ENCODE results near the gene POLA2. TPM values are rescaled to one million over a fixed set of nuclear protein-coding genes. Genes with fewer than 3 reads are reported as not detected.

Gene POLA2
- total RNA-seq, 2 donors from 2014 or later, result 5.9 to 28.0 TPM

DNA sequence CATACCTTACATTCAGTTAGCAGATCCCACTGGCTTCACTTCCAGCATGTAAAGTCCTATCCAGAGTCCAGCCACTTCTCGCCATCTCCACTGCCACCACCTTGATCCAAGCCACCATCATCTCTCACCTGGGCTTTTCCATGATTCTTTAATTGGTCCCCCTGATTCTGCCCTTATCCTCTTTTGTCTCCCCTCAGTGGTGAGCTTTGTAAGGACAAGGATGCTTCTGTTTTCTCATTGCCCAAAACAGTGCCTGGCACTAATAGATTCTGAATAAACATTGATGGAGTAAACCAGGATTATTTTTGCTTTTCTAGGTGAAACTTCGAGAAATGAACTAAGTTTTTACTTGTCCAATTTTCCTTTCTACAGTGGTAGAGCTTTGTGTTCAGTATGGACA lies 4.4 kb downstream of the POLA2 start:
- Histone ChIP-seq H3K27ac (no peak overlapping the region), H3K36me3 (peaks cover 4% of the 10 kb centered on the region), H3K4me1 (peaks cover 5% of the 10 kb centered on the region), H3K9me3 (no peaks in the 10 kb centered on the region), H3K27me3 (no peaks in the 10 kb centered on the region), H3K9ac (ENCODE audit: low read depth in 2 of 2, low read length in 2 of 2) (no peak overlapping the region), H3K4me3 (no peak overlapping the region)
- DNase-seq, result peak; percentile 37
- intact Hi-C loops (cut with DNase I), result no loop called here
- TF ChIP-seq, protein P1, sequence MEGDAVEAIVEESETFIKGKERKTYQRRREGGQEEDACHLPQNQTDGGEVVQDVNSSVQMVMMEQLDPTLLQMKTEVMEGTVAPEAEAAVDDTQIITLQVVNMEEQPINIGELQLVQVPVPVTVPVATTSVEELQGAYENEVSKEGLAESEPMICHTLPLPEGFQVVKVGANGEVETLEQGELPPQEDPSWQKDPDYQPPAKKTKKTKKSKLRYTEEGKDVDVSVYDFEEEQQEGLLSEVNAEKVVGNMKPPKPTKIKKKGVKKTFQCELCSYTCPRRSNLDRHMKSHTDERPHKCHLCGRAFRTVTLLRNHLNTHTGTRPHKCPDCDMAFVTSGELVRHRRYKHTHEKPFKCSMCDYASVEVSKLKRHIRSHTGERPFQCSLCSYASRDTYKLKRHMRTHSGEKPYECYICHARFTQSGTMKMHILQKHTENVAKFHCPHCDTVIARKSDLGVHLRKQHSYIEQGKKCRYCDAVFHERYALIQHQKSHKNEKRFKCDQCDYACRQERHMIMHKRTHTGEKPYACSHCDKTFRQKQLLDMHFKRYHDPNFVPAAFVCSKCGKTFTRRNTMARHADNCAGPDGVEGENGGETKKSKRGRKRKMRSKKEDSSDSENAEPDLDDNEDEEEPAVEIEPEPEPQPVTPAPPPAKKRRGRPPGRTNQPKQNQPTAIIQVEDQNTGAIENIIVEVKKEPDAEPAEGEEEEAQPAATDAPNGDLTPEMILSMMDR (IDR thresholded peaks at IDR 0.05), result no peak

DNA sequence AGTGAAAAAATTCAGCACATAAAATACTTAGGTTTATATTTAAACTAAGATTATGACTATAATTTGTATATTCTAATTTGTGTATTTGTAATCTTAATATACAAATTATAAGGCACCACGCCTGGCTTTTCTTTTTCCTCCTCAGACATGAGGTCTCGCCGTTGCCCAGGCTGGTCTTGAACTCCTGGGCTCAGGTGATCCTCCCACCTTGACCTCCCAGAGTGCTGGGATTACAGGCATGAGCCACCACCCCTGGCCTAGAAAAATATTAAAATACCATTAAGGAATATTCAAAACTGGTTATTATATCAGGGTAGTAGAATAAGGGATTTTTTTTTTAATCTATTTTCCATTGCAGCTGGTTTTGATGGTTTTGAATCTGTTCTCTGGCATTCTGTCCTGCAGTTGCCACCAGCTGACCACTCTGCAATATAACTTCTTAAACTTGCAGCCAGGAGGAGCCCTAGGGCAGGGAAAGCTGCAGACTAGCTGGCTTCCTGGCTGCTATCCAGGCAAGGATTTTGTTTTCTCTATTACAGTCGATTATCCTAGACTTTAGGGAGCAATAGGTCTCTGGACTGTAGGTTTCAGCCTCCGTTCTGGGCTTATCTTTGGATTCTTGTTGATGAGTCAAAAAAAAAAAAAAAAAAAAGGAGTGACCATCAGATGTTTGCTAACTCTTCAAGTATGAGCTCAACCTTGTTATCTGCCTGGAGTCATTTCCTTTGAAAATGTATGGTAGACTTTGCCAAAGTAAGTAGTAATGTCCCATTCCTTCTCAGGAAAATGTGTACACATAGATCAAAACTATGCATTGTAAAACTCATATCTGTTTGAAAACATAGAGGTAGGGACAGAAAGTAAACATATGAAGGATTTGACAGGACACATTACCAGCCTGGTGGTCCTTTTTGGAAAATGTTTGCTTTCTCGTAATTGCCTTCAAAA lies 13.2 kb downstream of the POLA2 start:
- H3K4me3 ChIP-seq, result no peak overlapping the region
- H3K27ac ChIP-seq, result peak overlapping the region; percentile 64
- peak; percentile 88 for DNase-seq
- peaks cover 4% of the 10 kb centered on the region for H3K36me3 ChIP-seq
- peak overlapping the region in 1 of 2 donors; percentile 29 for H3K9ac ChIP-seq (ENCODE audit: low read depth in 2 of 2, low read length in 2 of 2)
- no peaks in the 10 kb centered on the region for H3K27me3 ChIP-seq
- no peaks in the 10 kb centered on the region for H3K4me1 ChIP-seq
- TF ChIP-seq, protein P1 (IDR thresholded peaks at IDR 0.05), result peak; percentile 61
- no peaks in the 10 kb centered on the region for H3K9me3 ChIP-seq
- intact Hi-C loops (cut with DNase I), result loop anchor here (2.0 kb wide), 1 partner anchor 42 kb away; no protein-coding TSS in a partner anchor

DNA sequence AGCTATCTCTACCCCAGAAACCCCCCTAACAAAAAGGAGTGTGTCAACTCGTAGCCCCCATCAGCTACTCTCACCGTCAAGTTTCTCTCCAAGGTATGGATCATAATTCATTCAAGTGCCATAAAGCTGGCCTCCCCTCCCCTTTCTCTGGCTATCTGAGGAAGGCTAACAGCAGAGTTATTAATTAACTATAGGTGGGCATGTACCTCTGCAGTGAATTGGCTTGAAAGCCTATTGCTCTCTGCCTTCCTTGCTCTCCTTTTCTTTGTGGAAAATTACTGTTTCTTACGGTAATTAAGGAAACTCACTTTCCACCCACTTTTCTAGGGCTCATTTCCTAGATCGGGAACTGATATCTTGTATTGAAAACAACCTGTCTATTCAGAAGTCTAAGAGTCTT lies 14.1 kb downstream of the POLA2 start:
- no peak for DNase-seq
- Histone ChIP-seq H3K9ac (ENCODE audit: low read depth in 2 of 2, low read length in 2 of 2) (peak overlapping the region in 1 of 2 donors; percentile 29), H3K27me3 (no peaks in the 10 kb centered on the region), H3K9me3 (no peaks in the 10 kb centered on the region), H3K4me3 (no peak overlapping the region), H3K36me3 (peaks cover 2% of the 10 kb centered on the region), H3K27ac (peak overlapping the region; percentile 64), H3K4me1 (peaks cover 5% of the 10 kb centered on the region)
- intact Hi-C loops (cut with DNase I), result loop anchor here (2.0 kb wide), 2 partner anchors 41 to 53 kb away; no protein-coding TSS in a partner anchor
- TF ChIP-seq, protein P1 (IDR thresholded peaks at IDR 0.05), result no peak

DNA sequence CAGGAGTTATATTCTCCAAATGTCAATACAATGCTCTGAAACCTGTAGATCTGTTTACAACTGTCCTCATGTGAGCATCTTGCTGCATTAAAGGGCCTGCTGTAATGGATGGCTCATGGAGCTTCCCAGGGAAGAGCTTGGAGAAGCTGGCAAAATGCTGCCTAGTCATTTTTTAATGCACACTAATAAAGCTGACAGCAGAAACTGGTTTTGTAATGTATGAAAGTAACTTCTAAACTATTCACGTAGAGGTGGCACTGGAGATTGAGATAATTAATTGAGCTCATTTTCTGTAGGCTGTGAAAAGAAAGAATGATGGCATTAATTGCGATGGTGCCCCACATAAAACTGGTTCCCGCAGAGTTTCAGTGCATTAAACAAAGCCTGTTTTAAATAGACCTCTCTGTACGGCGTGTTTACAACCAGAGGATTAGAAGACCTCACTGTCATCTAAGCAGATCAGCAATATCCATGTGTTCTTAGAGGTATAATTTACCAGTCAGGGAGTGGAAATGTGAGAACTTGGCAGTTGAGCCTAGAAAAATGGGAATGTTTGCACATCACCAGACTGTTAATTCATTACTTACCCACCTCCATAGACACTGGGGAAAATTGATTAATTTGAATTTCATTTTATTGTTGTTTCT lies 16.0 kb downstream of the POLA2 start:
- H3K9ac ChIP-seq (ENCODE audit: low read depth in 2 of 2, low read length in 2 of 2), result no peak overlapping the region
- H3K36me3 ChIP-seq, result no peaks in the 10 kb centered on the region
- H3K27ac ChIP-seq, result no peak overlapping the region
- intact Hi-C loops (cut with DNase I), result loop anchor here (2.0 kb wide), 1 partner anchor 51 kb away; no protein-coding TSS in a partner anchor
- H3K4me1 ChIP-seq, result peaks cover 5% of the 10 kb centered on the region
- H3K9me3 ChIP-seq, result no peaks in the 10 kb centered on the region
- DNase-seq, result no peak
- no peak overlapping the region for H3K4me3 ChIP-seq
- TF ChIP-seq, protein P1 (IDR thresholded peaks at IDR 0.05), result no peak
- H3K27me3 ChIP-seq, result no peaks in the 10 kb centered on the region

DNA sequence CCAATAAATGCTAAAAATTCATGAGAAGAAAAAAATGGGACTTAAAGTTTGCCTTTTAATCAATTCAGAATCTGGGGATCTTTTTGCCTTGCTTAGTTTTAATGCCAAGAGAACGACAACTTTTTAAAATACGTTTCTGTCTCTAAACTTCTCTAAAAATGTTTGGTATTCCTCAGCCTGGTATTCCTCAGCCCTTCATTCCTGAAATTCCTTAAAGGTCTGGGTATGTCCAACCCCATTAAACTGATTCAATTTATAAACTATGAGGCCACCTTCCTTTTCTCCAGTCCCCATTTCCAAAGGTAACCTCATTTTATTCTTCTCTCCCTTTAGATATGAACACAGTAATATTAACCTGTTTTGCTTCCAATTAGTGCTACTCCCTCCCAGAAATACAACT lies 16.6 kb downstream of the POLA2 start:
- TF ChIP-seq, protein P1 (IDR thresholded peaks at IDR 0.05), result no peak
- DNase-seq, result no peak
- intact Hi-C loops (cut with DNase I), result no loop called here
- Histone ChIP-seq H3K4me1 (peaks cover 5% of the 10 kb centered on the region), H3K36me3 (no peaks in the 10 kb centered on the region), H3K9me3 (no peaks in the 10 kb centered on the region), H3K27me3 (no peaks in the 10 kb centered on the region), H3K4me3 (no peak overlapping the region), H3K9ac (ENCODE audit: low read depth in 2 of 2, low read length in 2 of 2) (no peak overlapping the region), H3K27ac (no peak overlapping the region)
